HUES48 (cell line): ENCODE results near the gene SLC9B1.
"Not testable (repeated sequence)": the region's sequence is repeated elsewhere in the genome, so short reads cannot be mapped to it uniquely, and the experiment has no call there.

Source experiments
- H3K27ac ChIP-seq: one replicate; pipeline ENCODE4 v1.7.0; 2013; ENCODE audit warnings: low read depth, low read length, inconsistent platforms
- H3K27me3 ChIP-seq: 2 replicates; pipeline ENCODE4 v1.6.1; 2013; ENCODE audit warnings: mild to moderate bottlenecking, low read length; ENCODE audit not compliant: control insufficient read depth, insufficient read depth
- H3K36me3 ChIP-seq: 2 replicates; pipeline ENCODE4 v1.6.1; 2013; ENCODE audit warnings: low read length; ENCODE audit not compliant: control insufficient read depth, insufficient read depth
- H3K4me1 ChIP-seq: 2 replicates; pipeline ENCODE4 v1.6.1; 2013; ENCODE audit warnings: mild to moderate bottlenecking, low read length; ENCODE audit not compliant: control insufficient read depth, insufficient read depth
- H3K4me3 ChIP-seq: 2 replicates; pipeline ENCODE4 v1.5.1; 2013; ENCODE audit warnings: mild to moderate bottlenecking, low read depth, low read length
- H3K9ac ChIP-seq: 2 replicates; pipeline ENCODE4 v1.6.1; 2013; ENCODE audit warnings: mild to moderate bottlenecking, low read depth, low read length, moderate library complexity
- H3K9me3 ChIP-seq: 2 replicates; pipeline ENCODE4 v1.6.1; 2013; ENCODE audit warnings: low read length; ENCODE audit not compliant: control insufficient read depth, insufficient read depth

The SLC9B1 gene

GRCh38 chr4:102919697-102920096 is 99.8 kb downstream of the SLC9B1 start:
- H3K9me3 ChIP-seq, H3K4me1 ChIP-seq, H3K36me3 ChIP-seq, H3K27me3 ChIP-seq, H3K9ac ChIP-seq, H3K27ac ChIP-seq, H3K4me3 ChIP-seq: not testable (repeated sequence)

GRCh38 chr4:102918859-102919258 is 100.6 kb downstream of the SLC9B1 start:
- Histone ChIP-seq H3K4me1 (no peaks in the 10 kb centered on the region), H3K36me3 (no peaks in the 10 kb centered on the region), H3K4me3 (no peak overlapping the region)

GRCh38 chr4:102901804-102902203 is 117.7 kb downstream of the SLC9B1 start:
- Histone ChIP-seq H3K4me3 (no peak overlapping the region), H3K9ac (no peak overlapping the region), H3K27me3 (no peaks in the 10 kb centered on the region), H3K9me3 (no peaks in the 10 kb centered on the region), H3K4me1 (no peaks in the 10 kb centered on the region), H3K36me3 (no peaks in the 10 kb centered on the region), H3K27ac (no peak overlapping the region)

More at GRCh38 chr4:102918859-102919258, 100.6 kb downstream of the SLC9B1 start:
- Histone ChIP-seq H3K27me3 (no peaks in the 10 kb centered on the region), H3K27ac (no peak overlapping the region), H3K9ac (no peak overlapping the region), H3K9me3 (no peaks in the 10 kb centered on the region; the same call in 1 of the 2 replicates)

GRCh38 chr4:102897610-102898009 is 121.9 kb downstream of the SLC9B1 start:
- H3K4me3 ChIP-seq, H3K27ac ChIP-seq: not testable (repeated sequence)

GRCh38 chr4:102896547-102896946 is 123.0 kb downstream of the SLC9B1 start:
- not testable (repeated sequence) for H3K9ac ChIP-seq, H3K27ac ChIP-seq, H3K27me3 ChIP-seq, H3K4me1 ChIP-seq, H3K36me3 ChIP-seq, H3K4me3 ChIP-seq, H3K9me3 ChIP-seq

More at GRCh38 chr4:102897610-102898009, 121.9 kb downstream of the SLC9B1 start:
- not testable (repeated sequence) for H3K4me1 ChIP-seq, H3K9ac ChIP-seq, H3K9me3 ChIP-seq, H3K36me3 ChIP-seq, H3K27me3 ChIP-seq

- not testable (repeated sequence) for H3K36me3 ChIP-seq, H3K9me3 ChIP-seq, H3K27ac ChIP-seq, H3K9ac ChIP-seq, H3K4me3 ChIP-seq, H3K27me3 ChIP-seq, H3K4me1 ChIP-seq
Measured at GRCh38 chr4:102889866-102890265, 129.6 kb downstream of the SLC9B1 start.

- not testable (repeated sequence) for H3K9ac ChIP-seq, H3K4me1 ChIP-seq, H3K27me3 ChIP-seq, H3K9me3 ChIP-seq, H3K4me3 ChIP-seq, H3K27ac ChIP-seq, H3K36me3 ChIP-seq
Measured at GRCh38 chr4:102888570-102888969, 130.9 kb downstream of the SLC9B1 start.

- H3K9ac ChIP-seq, result no peak overlapping the region
- no peaks in the 10 kb centered on the region for H3K36me3 ChIP-seq
- no peaks in the 10 kb centered on the region for H3K9me3 ChIP-seq
- no peaks in the 10 kb centered on the region for H3K27me3 ChIP-seq
- H3K4me3 ChIP-seq, result no peak overlapping the region
- H3K27ac ChIP-seq, result peak overlapping the region; percentile 35
- H3K4me1 ChIP-seq, result peaks cover 8% of the 10 kb centered on the region; the same call in 1 of the 2 replicates
Measured at GRCh38 chr4:102883278-102883677, 136.2 kb downstream of the SLC9B1 start.

- peaks cover 11% of the 10 kb centered on the region for H3K36me3 ChIP-seq
- no peak overlapping the region for H3K27ac ChIP-seq
- H3K9ac ChIP-seq, result no peak overlapping the region
- no peak overlapping the region for H3K4me3 ChIP-seq
- H3K27me3 ChIP-seq, result no peaks in the 10 kb centered on the region
- H3K4me1 ChIP-seq, result peaks cover 6% of the 10 kb centered on the region; the same call in 1 of the 2 replicates
- peaks cover 11% of the 10 kb centered on the region for H3K9me3 ChIP-seq
Measured at GRCh38 chr4:102881343-102881742, 138.2 kb downstream of the SLC9B1 start.

- Histone ChIP-seq H3K36me3 (peaks cover 33% of the 10 kb centered on the region), H3K27ac (no peak overlapping the region), H3K9ac (no peak overlapping the region)
Measured at GRCh38 chr4:102878901-102879300, 140.6 kb downstream of the SLC9B1 start.

GRCh38 chr4:102878349-102878748 is 141.2 kb downstream of the SLC9B1 start:
- not testable (repeated sequence) for H3K27me3 ChIP-seq, H3K9ac ChIP-seq, H3K4me1 ChIP-seq, H3K4me3 ChIP-seq, H3K27ac ChIP-seq
- peaks cover 18% of the 10 kb centered on the region for H3K9me3 ChIP-seq
- peaks cover 33% of the 10 kb centered on the region for H3K36me3 ChIP-seq

More at GRCh38 chr4:102878901-102879300, 140.6 kb downstream of the SLC9B1 start:
- H3K4me3 ChIP-seq, result no peak overlapping the region
- H3K4me1 ChIP-seq, result peaks cover 6% of the 10 kb centered on the region; the same call in 1 of the 2 replicates
- no peaks in the 10 kb centered on the region for H3K27me3 ChIP-seq
- peaks cover 18% of the 10 kb centered on the region for H3K9me3 ChIP-seq
